ENCODE measurements around the gene FAM210A. TPM values are rescaled to one million over a fixed set of nuclear protein-coding genes. Genes with fewer than 3 reads are reported as not detected.

FAM210A gene
- polyA plus RNA-seq, 1 experiment: 9.9 TPM

DNA sequence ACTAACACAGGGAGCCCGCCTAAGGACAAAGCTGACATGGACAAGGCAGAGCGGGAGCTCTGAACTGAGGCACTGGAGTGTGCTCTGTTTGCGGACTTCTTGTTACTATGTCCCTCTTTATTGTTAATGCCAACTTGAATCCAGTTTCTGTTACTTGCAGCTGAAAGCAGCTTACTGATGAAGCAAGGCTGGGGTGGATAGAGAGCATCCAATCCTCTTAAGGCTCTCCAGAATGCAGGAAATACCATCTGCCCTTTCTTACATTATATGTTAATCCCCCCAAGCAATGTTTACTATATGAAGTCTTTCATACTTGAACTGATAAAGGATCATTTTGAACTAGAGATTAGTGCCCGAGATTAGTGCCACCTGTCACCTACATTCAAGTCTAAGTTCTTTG is 9.4 kb downstream of the FAM210A start:
- H3K27me3 ChIP-seq (ENCODE audit: control insufficient read depth, insufficient read depth, low read length): no peaks in the 10 kb centered on the region
- no peak overlapping the region for H3K4me3 ChIP-seq (ENCODE audit: low read depth, low read length)
- ChIA-PET CTCF (interaction anchor here (0.6 kb wide), 1 partner anchor 179 kb away, joined by 6 read pairs; no protein-coding TSS in a partner anchor), POLR2A (no interaction called here)
- no peak for DNase-seq (ENCODE audit: low read depth)
- no peaks in the 10 kb centered on the region for H3K36me3 ChIP-seq (ENCODE audit: control insufficient read depth, insufficient read depth, low read length)
- TF ChIP-seq, protein P1, sequence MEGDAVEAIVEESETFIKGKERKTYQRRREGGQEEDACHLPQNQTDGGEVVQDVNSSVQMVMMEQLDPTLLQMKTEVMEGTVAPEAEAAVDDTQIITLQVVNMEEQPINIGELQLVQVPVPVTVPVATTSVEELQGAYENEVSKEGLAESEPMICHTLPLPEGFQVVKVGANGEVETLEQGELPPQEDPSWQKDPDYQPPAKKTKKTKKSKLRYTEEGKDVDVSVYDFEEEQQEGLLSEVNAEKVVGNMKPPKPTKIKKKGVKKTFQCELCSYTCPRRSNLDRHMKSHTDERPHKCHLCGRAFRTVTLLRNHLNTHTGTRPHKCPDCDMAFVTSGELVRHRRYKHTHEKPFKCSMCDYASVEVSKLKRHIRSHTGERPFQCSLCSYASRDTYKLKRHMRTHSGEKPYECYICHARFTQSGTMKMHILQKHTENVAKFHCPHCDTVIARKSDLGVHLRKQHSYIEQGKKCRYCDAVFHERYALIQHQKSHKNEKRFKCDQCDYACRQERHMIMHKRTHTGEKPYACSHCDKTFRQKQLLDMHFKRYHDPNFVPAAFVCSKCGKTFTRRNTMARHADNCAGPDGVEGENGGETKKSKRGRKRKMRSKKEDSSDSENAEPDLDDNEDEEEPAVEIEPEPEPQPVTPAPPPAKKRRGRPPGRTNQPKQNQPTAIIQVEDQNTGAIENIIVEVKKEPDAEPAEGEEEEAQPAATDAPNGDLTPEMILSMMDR (IDR thresholded peaks at IDR 0.05; ENCODE audit: insufficient read depth, low read depth, low read length): no peak

DNA sequence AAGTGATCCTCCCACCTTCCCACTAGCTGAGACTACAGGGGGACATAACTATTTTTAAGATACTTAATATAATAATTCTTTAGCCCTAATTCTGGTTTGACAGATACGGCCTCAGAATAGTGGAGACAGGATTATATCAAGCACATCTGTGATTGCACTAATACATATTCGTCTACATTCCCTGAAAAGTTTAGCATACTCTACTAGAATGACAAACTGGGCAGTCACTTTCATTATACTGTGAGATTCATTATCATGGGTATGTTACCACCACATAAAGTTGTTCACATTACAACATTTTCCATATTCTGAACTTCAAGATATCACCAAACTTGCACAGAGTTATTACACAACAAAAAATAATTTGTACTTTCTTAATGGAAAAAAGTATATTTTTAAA is 11.0 kb downstream of the FAM210A start:
- H3K27me3 ChIP-seq (ENCODE audit: control insufficient read depth, insufficient read depth, low read length): no peaks in the 10 kb centered on the region
- no peak for DNase-seq (ENCODE audit: low read depth)
- H3K36me3 ChIP-seq (ENCODE audit: control insufficient read depth, insufficient read depth, low read length): no peaks in the 10 kb centered on the region
- H3K4me3 ChIP-seq (ENCODE audit: low read depth, low read length): no peak overlapping the region
- TF ChIP-seq, protein P1 (IDR thresholded peaks at IDR 0.05; ENCODE audit: insufficient read depth, low read depth, low read length): no peak
- ChIA-PET POLR2A (no interaction called here), CTCF (interaction anchor here (0.7 kb wide), 1 partner anchor 11 kb away, joined by 3 read pairs; no protein-coding TSS in a partner anchor)

DNA sequence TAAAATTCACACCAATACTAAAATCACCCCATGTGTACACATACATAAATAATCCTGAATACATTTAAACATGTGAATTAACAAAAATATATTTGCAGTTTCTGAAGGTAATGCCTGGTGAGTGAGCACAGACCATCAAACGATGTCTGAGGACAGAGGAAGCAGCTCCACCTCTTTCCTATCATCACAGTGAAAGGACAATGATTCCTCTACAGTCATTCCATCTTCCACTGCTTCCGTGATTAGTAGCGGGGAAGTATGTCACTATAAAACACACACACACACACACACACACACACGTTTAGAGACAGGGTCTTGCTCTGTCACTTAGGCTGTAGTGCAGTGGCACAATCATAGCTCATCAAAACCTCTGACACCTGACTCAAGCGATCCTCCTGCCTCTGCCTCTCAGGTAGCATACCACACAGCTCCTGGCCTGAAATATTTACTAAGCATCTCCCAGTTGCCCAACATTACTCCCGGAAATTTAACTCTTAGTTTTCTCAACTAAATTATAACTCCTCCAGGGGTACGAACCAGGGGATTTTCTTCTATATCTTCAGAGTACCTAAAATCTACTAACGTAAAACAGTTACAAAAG is 12.8 kb downstream of the FAM210A start:
- CTCF ChIA-PET: interaction anchor here (1.7 kb wide), 1 partner anchor 10 kb away, joined by 5 read pairs; no protein-coding TSS in a partner anchor
- DNase-seq (ENCODE audit: low read depth): no peak
- H3K4me3 ChIP-seq (ENCODE audit: low read depth, low read length): no peak overlapping the region
- H3K27me3 ChIP-seq (ENCODE audit: control insufficient read depth, insufficient read depth, low read length): no peaks in the 10 kb centered on the region
- POLR2A ChIA-PET: no interaction called here
- TF ChIP-seq, protein P1 (IDR thresholded peaks at IDR 0.05; ENCODE audit: insufficient read depth, low read depth, low read length): no peak
- H3K36me3 ChIP-seq (ENCODE audit: control insufficient read depth, insufficient read depth, low read length): no peaks in the 10 kb centered on the region

DNA sequence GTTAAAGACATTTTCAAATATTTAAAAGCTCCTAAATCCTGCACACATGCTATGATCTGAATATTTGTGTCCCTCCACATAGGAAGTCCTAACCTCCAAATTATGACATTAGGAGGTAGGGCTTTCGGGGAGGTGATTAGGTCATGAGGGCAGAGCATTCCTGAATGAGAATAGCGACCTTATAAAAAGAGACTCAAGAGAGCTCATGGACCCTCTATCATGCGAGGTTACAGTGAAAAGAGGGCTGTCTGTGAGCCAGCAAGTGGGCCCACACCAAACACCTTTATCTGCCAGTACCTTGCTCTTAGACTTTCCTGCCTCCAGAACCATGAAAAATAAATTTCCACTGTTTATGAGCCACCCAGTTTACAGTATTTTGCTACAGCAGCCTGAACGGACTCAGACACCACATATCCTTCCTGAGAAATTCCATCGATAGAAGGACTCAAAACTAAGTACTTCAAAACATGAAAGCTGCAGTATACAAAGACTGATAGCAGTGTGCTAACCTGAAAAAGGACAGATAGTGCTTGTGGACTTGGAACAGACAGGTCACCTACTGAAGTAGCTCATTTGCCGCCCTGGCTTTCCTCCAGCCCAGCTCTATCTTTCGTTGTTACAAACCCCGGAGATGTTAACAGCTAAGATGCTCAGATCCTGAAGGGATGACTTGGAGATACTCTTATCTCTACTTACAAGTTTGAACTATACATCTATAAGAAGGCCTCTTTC is 13.8 kb downstream of the FAM210A start:
- Histone ChIP-seq H3K4me3 (ENCODE audit: low read depth, low read length) (no peak overlapping the region), H3K27me3 (ENCODE audit: control insufficient read depth, insufficient read depth, low read length) (no peaks in the 10 kb centered on the region), H3K36me3 (ENCODE audit: control insufficient read depth, insufficient read depth, low read length) (no peaks in the 10 kb centered on the region)
- ChIA-PET POLR2A (no interaction called here), CTCF (interaction anchor here (1.7 kb wide), 1 partner anchor 9 kb away, joined by 5 read pairs; no protein-coding TSS in a partner anchor)
- TF ChIP-seq, protein P1 (IDR thresholded peaks at IDR 0.05; ENCODE audit: insufficient read depth, low read depth, low read length): no peak
- no peak for DNase-seq (ENCODE audit: low read depth)

DNA sequence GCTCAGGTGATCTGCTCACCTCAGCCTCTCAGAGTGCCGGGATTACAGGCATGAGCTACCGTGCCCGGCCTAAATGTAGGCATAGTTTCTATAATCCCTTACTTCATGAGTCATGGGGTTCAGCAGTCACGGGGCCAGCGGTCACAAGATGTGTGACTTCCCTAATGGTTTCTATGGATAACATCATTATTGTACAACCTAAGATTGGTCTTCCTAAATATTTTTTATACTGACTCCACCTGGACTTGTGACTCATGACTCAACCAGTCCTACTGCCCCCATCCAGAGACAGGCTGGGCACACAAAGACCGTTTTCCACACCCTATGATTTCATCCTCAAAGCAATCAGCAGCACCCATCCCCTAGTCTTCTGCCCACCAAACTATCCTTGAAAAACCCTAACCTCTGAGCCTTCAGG is 15.9 kb downstream of the FAM210A start:
- POLR2A ChIA-PET: no interaction called here
- Histone ChIP-seq H3K4me3 (ENCODE audit: low read depth, low read length) (no peak overlapping the region), H3K36me3 (ENCODE audit: control insufficient read depth, insufficient read depth, low read length) (no peaks in the 10 kb centered on the region), H3K27me3 (ENCODE audit: control insufficient read depth, insufficient read depth, low read length) (no peaks in the 10 kb centered on the region)
- DNase-seq (ENCODE audit: low read depth): no peak
- CTCF ChIA-PET: no interaction called here
- TF ChIP-seq, protein P1 (IDR thresholded peaks at IDR 0.05; ENCODE audit: insufficient read depth, low read depth, low read length): no peak

All from BJ (cell line).